HEK293 (cell line): ENCODE results near the gene SHCBP1L.

Experiments used
- CTCF ChIA-PET: fragments of 350-600 bp; formaldehyde crosslinking; extraction: SDS; loops from one replicate; lab custom pipeline; 2021; ENCODE audit warnings: antibody characterized with exemption; lab: Yijun Ruan, JAX
- POLR2A ChIA-PET: fragments of 300-600 bp; formaldehyde crosslinking; extraction: SDS; loops from one replicate; lab custom pipeline; 2020; ENCODE audit warnings: antibody characterized with exemption, inconsistent platforms; lab: Yijun Ruan, JAX
- H3K27ac ChIP-seq: fragments of 200-500 bp; sonication (Bioruptor generic); 2 replicates; pipeline ENCODE4 v1.5.1; 2014; ENCODE audit warnings: low read depth, low read length, control low read depth, inconsistent platforms; ENCODE audit errors: extremely low read depth
- H3K36me3 ChIP-seq, 2 experiments: fragments of 200-500 bp in 1 of 2; sonication (Bioruptor generic) in 1 of 2; 1 replicate in 1 of 2; 2 replicates in 1 of 2; pipeline ENCODE4 v1.5.1; 2014 to 2017; ENCODE audit warnings: inconsistent platforms in 2 of 2, low read length in 2 of 2; ENCODE audit not compliant: control insufficient read depth in 2 of 2, insufficient read depth in 1 of 2
- H3K4me1 ChIP-seq: fragments of 200-500 bp; sonication (Bioruptor generic); 2 replicates; pipeline ENCODE4 v1.5.1; 2014; ENCODE audit warnings: mild to moderate bottlenecking, low read length, inconsistent platforms; ENCODE audit not compliant: control insufficient read depth, insufficient read depth
- H3K4me3 ChIP-seq: 2 replicates; pipeline ENCODE4 v1.5.1; 2011; ENCODE audit warnings: low read depth, mild to moderate bottlenecking, control low read depth, low read length, moderate library complexity
- H3K9me3 ChIP-seq: fragments of 200-500 bp; sonication (Bioruptor generic); 2 replicates; pipeline ENCODE4 v1.5.1; 2014; ENCODE audit warnings: low read depth, low read length, inconsistent platforms; ENCODE audit not compliant: control insufficient read depth, insufficient read depth
- AEBP2 ChIP-seq: fragments of 450-650 bp; formaldehyde crosslinking; IDR thresholded peaks from 2 replicates; pipeline ENCODE4 v1.5.1; 2016; ENCODE audit warnings: missing biosample characterization, missing genetic modification characterization, borderline replicate concordance
- IKZF3 ChIP-seq: fragments of 450-650 bp; IDR thresholded peaks from 2 replicates; pipeline ENCODE4 v1.5.0; 2018; ENCODE audit warnings: missing biosample characterization, mild to moderate bottlenecking, missing genetic modification characterization, moderate library complexity
- KLF16 ChIP-seq: fragments of 450-650 bp; formaldehyde crosslinking; IDR thresholded peaks from 2 replicates; pipeline ENCODE4 v1.5.1; 2017; ENCODE audit warnings: missing biosample characterization, missing genetic modification characterization
- KLF9 ChIP-seq: fragments of 450-650 bp; formaldehyde crosslinking; IDR thresholded peaks from 2 replicates; pipeline ENCODE4 v1.5.1; 2016; ENCODE audit warnings: missing biosample characterization, missing genetic modification characterization, low read depth
- MZF1 ChIP-seq: fragments of 450-650 bp; formaldehyde crosslinking; IDR thresholded peaks from 2 replicates; pipeline ENCODE4 v1.5.1; 2017; ENCODE audit warnings: missing biosample characterization, missing genetic modification characterization, borderline replicate concordance
- PRDM1 ChIP-seq: fragments of 450-650 bp; formaldehyde crosslinking; IDR thresholded peaks from 2 replicates; pipeline ENCODE4; 2016; ENCODE audit warnings: missing biosample characterization, missing genetic modification characterization
- TRIM28 ChIP-seq: IDR thresholded peaks from 2 replicates; pipeline ENCODE4 v1.6.1; 2011; ENCODE audit warnings: low read length, control low read depth, borderline replicate concordance
- ZBTB20 ChIP-seq: fragments of 450-650 bp; formaldehyde crosslinking; IDR thresholded peaks from 2 replicates; pipeline ENCODE4 v1.5.1; 2016; ENCODE audit warnings: missing biosample characterization, missing genetic modification characterization
- ZFP3 ChIP-seq: fragments of 450-650 bp; formaldehyde crosslinking; IDR thresholded peaks from 2 replicates; pipeline ENCODE4 v1.5.1; 2016; ENCODE audit warnings: low read depth, missing biosample characterization, missing genetic modification characterization
- ZNF114 ChIP-seq: fragments of 450-650 bp; formaldehyde crosslinking; IDR thresholded peaks from 2 replicates; pipeline ENCODE4 v1.5.0; 2017; ENCODE audit warnings: missing biosample characterization, missing genetic modification characterization
- ZNF214 ChIP-seq: fragments of 450-650 bp; formaldehyde crosslinking; IDR thresholded peaks from 2 replicates; pipeline ENCODE4 v1.5.1; 2017; ENCODE audit warnings: missing biosample characterization, mild to moderate bottlenecking, missing genetic modification characterization, borderline replicate concordance
- ZNF248 ChIP-seq: fragments of 450-650 bp; formaldehyde crosslinking; IDR thresholded peaks from 2 replicates; pipeline ENCODE4 v1.5.1; 2017; ENCODE audit warnings: missing biosample characterization, missing genetic modification characterization
- ZNF37A ChIP-seq: fragments of 450-650 bp; IDR thresholded peaks from 2 replicates; pipeline ENCODE4 v1.5.1; 2018; ENCODE audit warnings: missing biosample characterization, missing genetic modification characterization
- ZNF510 ChIP-seq: fragments of 450-650 bp; formaldehyde crosslinking; IDR thresholded peaks from 2 replicates; pipeline ENCODE4 v1.5.1; 2018; ENCODE audit warnings: mild to moderate bottlenecking, missing genetic modification characterization, missing biosample characterization; ENCODE audit not compliant: insufficient replicate concordance
- ZNF544 ChIP-seq: fragments of 450-650 bp; formaldehyde crosslinking; IDR thresholded peaks from 2 replicates; pipeline ENCODE4 v1.5.0; 2017; ENCODE audit warnings: missing biosample characterization, missing genetic modification characterization
- ZNF548 ChIP-seq: fragments of 450-650 bp; formaldehyde crosslinking; IDR thresholded peaks from 2 replicates; pipeline ENCODE4 v1.5.1; 2016; ENCODE audit warnings: missing biosample characterization, missing genetic modification characterization
- ZNF549 ChIP-seq: fragments of 450-650 bp; IDR thresholded peaks from 2 replicates; pipeline ENCODE4 v1.5.1; 2018; ENCODE audit warnings: missing biosample characterization, missing genetic modification characterization, mild to moderate bottlenecking, inconsistent platforms, moderate library complexity
- ZNF558 ChIP-seq: fragments of 450-650 bp; formaldehyde crosslinking; IDR thresholded peaks from 2 replicates; pipeline ENCODE4 v1.5.1; 2016; ENCODE audit warnings: missing biosample characterization, missing genetic modification characterization
- ZNF596 ChIP-seq: fragments of 450-650 bp; IDR thresholded peaks from 2 replicates; pipeline ENCODE4 v1.5.0; 2018; ENCODE audit warnings: missing biosample characterization, mild to moderate bottlenecking, missing genetic modification characterization, moderate library complexity
- ZNF791 ChIP-seq: fragments of 450-650 bp; formaldehyde crosslinking; IDR thresholded peaks from 2 replicates; pipeline ENCODE4 v1.5.1; 2016; ENCODE audit warnings: missing biosample characterization, missing genetic modification characterization
- TF ChIP-seq, protein P1 (sequence below): fragments of 450-650 bp; IDR thresholded peaks from 2 replicates; pipeline ENCODE4 v1.5.1; 2018; ENCODE audit warnings: missing biosample characterization, missing genetic modification characterization
- TF ChIP-seq, protein P2 (sequence below): fragments of 450-650 bp; formaldehyde crosslinking; IDR thresholded peaks from 2 replicates; pipeline ENCODE4 v1.5.1; 2016; ENCODE audit warnings: missing biosample characterization, missing genetic modification characterization
- TF ChIP-seq, protein P3 (sequence below): fragments of 450-650 bp; formaldehyde crosslinking; IDR thresholded peaks from 2 replicates; pipeline ENCODE4 v1.5.1; 2016; ENCODE audit warnings: missing biosample characterization, missing genetic modification characterization, low read depth

Gene SHCBP1L

DNA sequence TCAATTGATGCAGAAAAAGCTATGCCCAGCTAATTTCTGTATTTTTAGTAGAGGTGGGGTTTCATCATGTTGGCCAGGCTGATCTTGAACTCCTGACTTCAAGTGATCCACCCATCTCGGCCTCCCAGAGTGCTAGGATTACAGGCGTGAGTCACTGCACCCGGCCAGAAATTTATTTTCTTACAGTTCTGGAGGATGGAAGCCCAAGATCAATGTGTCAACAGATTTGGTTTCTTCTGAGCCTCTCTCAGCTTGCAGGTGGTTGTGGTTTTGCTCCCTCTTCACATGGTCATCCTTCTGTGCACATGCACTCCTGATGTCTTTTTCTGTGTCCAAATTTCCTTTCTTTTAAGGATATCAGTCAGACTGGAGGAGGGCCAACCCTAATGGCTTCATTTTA lies 35.6 kb downstream of the SHCBP1L start:
- no peaks in the 10 kb centered on the region for H3K4me1 ChIP-seq
- H3K9me3 ChIP-seq, result no peaks in the 10 kb centered on the region
- H3K27ac ChIP-seq, result no peak overlapping the region
- H3K36me3 ChIP-seq, result no peaks in the 10 kb centered on the region
- ChIA-PET POLR2A (no interaction called here), CTCF (no interaction called here)
- H3K4me3 ChIP-seq, result no peak overlapping the region
- TF ChIP-seq, protein P1, sequence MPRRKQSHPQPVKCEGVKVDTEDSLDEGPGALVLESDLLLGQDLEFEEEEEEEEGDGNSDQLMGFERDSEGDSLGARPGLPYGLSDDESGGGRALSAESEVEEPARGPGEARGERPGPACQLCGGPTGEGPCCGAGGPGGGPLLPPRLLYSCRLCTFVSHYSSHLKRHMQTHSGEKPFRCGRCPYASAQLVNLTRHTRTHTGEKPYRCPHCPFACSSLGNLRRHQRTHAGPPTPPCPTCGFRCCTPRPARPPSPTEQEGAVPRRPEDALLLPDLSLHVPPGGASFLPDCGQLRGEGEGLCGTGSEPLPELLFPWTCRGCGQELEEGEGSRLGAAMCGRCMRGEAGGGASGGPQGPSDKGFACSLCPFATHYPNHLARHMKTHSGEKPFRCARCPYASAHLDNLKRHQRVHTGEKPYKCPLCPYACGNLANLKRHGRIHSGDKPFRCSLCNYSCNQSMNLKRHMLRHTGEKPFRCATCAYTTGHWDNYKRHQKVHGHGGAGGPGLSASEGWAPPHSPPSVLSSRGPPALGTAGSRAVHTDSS (tag by site-specific recombination), result no peak
- TF ChIP-seq TRIM28, result no peak
- TF ChIP-seq ZNF544 (tag by site-specific recombination), result no peak
- no peak for TF ChIP-seq ZBTB20 (tag by site-specific recombination)
- TF ChIP-seq, protein P2, sequence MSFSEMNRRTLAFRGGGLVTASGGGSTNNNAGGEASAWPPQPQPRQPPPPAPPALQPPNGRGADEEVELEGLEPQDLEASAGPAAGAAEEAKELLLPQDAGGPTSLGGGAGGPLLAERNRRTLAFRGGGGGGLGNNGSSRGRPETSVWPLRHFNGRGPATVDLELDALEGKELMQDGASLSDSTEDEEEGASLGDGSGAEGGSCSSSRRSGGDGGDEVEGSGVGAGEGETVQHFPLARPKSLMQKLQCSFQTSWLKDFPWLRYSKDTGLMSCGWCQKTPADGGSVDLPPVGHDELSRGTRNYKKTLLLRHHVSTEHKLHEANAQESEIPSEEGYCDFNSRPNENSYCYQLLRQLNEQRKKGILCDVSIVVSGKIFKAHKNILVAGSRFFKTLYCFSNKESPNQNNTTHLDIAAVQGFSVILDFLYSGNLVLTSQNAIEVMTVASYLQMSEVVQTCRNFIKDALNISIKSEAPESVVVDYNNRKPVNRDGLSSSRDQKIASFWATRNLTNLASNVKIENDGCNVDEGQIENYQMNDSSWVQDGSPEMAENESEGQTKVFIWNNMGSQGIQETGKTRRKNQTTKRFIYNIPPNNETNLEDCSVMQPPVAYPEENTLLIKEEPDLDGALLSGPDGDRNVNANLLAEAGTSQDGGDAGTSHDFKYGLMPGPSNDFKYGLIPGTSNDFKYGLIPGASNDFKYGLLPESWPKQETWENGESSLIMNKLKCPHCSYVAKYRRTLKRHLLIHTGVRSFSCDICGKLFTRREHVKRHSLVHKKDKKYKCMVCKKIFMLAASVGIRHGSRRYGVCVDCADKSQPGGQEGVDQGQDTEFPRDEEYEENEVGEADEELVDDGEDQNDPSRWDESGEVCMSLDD, result no peak
- TF ChIP-seq ZNF37A (tag by site-specific recombination), result no peak
- TF ChIP-seq IKZF3 (tag by site-specific recombination), result no peak
- TF ChIP-seq KLF9, result no peak
- TF ChIP-seq, protein P3, sequence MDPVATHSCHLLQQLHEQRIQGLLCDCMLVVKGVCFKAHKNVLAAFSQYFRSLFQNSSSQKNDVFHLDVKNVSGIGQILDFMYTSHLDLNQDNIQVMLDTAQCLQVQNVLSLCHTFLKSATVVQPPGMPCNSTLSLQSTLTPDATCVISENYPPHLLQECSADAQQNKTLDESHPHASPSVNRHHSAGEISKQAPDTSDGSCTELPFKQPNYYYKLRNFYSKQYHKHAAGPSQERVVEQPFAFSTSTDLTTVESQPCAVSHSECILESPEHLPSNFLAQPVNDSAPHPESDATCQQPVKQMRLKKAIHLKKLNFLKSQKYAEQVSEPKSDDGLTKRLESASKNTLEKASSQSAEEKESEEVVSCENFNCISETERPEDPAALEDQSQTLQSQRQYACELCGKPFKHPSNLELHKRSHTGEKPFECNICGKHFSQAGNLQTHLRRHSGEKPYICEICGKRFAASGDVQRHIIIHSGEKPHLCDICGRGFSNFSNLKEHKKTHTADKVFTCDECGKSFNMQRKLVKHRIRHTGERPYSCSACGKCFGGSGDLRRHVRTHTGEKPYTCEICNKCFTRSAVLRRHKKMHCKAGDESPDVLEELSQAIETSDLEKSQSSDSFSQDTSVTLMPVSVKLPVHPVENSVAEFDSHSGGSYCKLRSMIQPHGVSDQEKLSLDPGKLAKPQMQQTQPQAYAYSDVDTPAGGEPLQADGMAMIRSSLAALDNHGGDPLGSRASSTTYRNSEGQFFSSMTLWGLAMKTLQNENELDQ (tag by site-specific recombination), result no peak

- Histone ChIP-seq H3K4me3 (no peak overlapping the region), H3K4me1 (peaks cover 4% of the 10 kb centered on the region; the same call in 1 of the 2 replicates), H3K9me3 (no peaks in the 10 kb centered on the region), H3K36me3 (no peaks in the 10 kb centered on the region), H3K27ac (no peak overlapping the region)
- ChIA-PET CTCF (no interaction called here), POLR2A (no interaction called here)
- TF ChIP-seq ZNF558 (tag by site-specific recombination) (peak; percentile 99), PRDM1 (no peak)
These were observed 39.6 kb downstream of the SHCBP1L start for GRCh38 chr1:182913401-182913800.

- Histone ChIP-seq H3K4me1 (peaks cover 4% of the 10 kb centered on the region; the same call in 1 of the 2 replicates), H3K27ac (no peak overlapping the region), H3K9me3 (no peaks in the 10 kb centered on the region), H3K36me3 (no peaks in the 10 kb centered on the region), H3K4me3 (no peak overlapping the region)
- CTCF ChIA-PET, result no interaction called here
- POLR2A ChIA-PET, result no interaction called here
- TF ChIP-seq ZNF791 (tag by site-specific recombination) (no peak), ZNF114 (tag by site-specific recombination) (no peak), ZNF549 (tag by site-specific recombination) (no peak), ZFP3 (no peak), ZNF214 (no peak), ZNF596 (tag by site-specific recombination) (no peak), ZNF548 (tag by site-specific recombination) (peak; percentile 86), ZNF248 (tag by site-specific recombination) (no peak), ZNF510 (tag by site-specific recombination) (no peak), AEBP2 (tag by site-specific recombination) (no peak), MZF1 (tag by site-specific recombination) (0 out of 2 replicates have a peak, but pooled peaks have one; percentile 59), KLF16 (tag by site-specific recombination) (no peak)
- TF ChIP-seq, all 188 proteins: peak for 2
These were observed 42.8 kb downstream of the SHCBP1L start for GRCh38 chr1:182910143-182910542.
